Activated CD8-positive, alpha-beta memory T cell treated with anti-CD3 and anti-CD28 coated beads, Interleukin-2, amount 50 U/mL, for 48 hours (primary cell): ENCODE measurements around the gene DRD3.

Experiments
- DNase-seq: peaks from one replicate; pipeline ENCODE4 v3.0.0-alpha.2; 2020

DRD3 gene

DNA sequence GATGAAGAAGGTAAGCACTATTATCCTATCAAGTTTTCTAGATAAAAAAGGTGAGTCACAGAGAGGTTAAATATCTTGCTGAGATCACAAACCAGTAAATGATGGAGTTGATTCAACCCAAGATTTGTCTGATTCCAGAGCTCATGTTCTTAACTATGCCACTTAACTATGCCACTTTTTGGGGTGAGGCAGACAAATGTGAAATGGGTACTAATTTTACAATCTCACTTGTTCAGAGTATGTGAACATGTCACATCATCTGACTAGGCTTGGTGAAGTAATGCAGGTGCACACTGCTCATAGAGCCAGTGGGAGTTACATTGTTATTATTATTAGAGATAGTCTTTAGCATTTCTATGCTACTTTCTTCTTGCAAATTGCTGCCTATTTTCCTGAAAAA lies 2.0 kb downstream of the DRD3 start:
- no peak for DNase-seq

DNA sequence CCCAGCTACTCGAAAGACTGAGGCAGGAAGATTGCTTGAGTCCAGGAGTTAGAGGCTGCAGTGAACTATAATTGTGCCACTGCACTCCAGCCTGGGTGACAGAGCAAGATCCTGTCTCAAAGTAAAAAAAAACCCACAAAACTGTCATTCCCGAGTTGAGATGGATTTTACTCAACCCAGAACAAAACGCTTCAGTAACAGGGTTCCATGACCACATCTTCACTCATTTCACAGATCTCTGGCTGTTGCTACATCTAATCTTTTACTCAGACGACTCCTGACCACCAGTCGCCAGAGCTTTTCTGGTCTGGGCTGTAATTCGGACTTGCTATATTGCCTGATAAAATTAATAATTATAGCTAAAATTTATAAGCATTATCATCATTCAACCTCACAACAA lies 2.4 kb downstream of the DRD3 start:
- DNase-seq: no peak

DNA sequence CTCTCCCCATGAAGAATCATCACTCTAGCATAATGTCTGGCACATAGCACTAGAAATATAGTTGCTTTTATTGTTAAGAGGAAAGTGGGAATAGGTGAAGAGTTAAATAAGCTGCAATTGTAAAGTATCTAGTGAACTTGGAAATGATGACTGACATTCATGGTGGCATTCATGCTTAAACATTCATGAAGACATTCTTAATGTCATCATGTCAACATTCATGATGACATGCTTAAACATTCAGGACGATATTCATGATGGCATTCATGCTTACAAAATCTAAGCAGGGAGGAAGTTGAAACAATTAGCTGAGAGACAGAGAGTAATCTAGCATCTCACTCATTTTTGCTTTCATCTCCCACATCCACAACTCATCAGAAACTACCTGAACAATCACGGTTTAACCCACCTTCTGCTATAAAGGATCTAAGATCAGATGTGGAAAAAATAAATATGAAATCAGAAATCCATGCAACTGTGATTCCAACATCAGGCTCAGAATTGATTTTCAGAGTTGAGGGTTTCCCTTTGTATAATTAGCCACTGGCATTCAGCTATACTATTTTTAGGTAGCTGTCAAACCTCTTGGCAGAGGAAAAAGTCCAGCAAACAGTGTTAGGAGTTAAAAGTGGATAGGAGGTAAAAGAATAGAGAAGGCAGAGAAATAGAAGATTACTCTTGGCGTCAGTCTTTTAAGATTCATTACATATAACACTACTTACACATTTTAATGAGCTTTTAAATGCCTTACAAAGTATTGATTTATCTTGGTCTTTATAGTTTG lies 3.5 kb downstream of the DRD3 start:
- no peak for DNase-seq

DNA sequence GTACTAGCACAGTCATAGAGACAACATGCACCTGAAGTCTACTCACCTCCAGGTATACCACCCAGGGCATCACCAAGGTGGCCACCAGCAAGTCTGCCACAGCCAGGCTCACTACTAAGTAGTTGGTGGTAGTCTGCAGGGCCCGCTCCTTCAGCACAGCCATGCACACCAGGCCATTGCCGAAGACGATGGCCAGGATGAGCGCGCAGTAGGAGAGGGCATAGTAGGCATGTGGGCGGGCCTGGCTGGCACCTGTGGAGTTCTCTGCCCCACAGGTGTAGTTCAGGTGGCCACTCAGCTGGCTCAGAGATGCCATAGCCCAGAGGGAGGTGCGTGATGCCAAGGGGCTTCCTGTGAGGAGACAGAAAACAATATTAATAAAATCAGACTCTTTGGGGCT lies 7.2 kb downstream of the DRD3 start:
- no peak for DNase-seq

DNA sequence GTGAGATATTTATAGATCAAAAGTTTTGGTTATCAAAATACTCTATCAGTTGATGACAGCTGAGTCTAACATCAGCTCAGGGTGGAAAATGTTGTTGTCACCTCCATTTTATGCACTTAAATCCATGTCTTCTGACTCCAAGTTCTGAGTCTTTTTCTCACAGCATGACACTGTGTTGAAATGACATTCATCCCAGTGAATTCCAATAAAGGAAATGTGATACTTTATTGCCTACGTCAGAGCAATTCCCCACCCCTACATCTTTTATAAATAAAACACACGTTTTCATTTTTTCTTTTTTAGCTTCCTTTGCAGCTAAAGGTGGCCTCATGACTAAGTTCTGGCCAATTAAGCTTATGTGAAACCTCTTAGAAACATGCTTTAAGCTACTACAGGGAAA lies 10.7 kb downstream of the DRD3 start:
- DNase-seq: no peak

DNA sequence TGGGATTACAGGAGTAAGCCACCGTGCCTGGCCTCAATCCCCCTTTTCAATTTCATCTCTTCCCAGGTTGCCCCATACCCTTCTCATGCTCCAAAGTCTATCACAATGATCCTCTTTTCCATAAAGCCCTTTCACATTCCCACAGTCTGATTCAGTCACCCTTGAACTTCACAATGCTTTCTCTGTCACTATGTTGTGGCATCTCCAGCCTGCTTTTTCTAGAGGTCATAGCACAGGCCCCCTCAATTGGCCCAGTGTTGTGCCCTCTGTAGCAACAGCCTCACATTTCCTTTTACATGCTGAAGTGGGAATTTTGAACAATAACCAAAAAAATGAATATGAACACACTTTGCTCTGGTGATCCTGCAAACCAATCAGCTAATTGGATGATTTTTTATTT lies 21.5 kb downstream of the DRD3 start:
- no peak for DNase-seq

DNA sequence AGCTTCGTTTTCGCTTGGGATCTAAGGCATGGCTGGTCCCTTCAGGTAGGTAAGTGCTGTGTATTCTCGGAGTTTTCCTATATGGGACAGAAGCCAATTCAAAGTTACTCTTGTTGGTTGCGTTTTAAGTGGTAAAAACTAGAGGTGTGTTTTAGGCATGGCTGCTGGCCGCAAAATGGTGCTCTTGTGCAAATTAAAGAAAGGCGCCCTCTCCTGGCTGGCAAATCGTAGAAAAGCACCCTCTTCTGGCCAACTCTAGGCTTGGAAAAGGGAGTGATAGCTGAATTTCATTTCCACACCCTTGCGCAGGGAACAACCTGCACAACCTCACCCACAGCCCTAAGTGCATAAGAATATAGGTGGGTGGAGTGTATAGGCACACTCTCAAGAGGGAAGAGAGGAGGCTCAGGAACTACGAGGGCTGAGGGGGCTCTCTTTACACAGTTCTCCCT lies 23.5 kb downstream of the DRD3 start:
- DNase-seq: no peak

DNA sequence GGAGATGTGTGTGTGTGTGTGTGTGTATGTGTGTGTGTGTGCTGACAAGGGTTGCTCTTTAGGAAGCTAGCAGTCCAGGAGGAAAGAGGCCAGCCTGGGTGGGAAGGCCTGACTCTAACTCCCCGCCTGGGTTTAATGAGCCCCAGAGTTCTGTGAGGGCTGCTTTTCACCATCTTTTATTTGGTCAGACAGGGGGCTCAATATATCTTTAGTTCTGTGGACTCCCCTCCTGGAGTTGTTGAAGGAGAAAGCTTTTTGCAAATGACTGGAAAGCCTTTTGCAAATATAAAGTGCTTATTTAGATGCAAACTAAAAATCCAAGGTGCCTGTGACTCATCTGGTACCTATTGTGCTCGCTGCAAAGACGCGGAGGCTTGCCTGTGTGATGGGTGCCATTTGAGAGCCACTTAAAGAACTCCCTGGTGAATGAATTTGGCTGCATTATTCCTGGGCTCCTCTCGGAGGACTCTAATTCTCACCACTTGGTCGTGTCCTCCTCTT lies 24.5 kb downstream of the DRD3 start:
- DNase-seq: no peak

DNA sequence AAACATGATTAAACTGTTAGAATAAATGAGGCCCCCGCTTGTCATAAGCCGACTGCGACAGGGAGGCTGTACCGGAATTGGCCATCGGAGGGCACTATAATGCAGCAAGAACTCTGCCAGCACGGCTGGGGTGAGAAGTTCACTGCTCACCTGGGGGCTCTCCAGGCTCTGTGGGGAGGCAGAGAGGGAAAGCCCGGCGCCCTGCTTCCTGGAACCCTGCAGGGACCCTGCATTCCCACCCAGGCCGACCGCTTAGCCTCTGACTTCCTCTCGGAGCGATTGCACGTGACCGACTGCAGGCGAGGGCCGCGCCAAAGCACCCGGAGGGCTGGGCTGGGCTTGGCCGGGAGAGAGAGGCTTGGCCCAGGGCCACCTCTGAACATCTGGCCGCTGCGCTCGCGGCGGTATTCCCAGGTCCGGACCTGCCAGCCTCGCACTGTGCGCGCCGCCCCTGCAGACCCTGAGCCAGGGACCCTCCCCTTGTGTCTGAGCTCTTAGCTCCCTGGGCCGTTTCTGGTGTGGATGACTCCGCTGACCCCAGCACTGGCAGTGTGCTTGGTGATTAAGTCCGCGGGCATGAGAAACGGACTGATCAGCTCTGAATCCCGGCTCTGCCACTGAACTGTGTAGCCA lies 26.2 kb downstream of the DRD3 start:
- DNase-seq: peak; percentile 92

DNA sequence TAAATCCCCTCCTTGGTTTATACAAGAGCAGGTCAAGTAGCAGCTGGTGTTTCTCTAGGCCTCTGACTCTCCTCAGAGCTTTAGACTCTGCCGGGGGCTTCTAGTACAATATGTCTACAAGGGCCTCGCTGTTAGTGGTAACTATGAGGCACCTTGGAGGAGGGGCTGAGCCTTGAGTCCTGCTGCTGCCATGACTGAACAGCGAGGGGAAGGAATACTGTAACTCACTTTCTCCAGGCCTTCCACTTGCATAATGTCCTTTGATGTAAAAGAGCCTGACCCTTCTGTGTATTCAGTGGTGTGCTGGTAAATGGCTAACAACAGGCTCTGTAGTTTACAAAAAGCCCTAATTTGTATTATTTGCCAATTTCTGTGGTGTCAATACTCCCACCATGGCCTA lies 27.8 kb downstream of the DRD3 start:
- DNase-seq: no peak

DNA sequence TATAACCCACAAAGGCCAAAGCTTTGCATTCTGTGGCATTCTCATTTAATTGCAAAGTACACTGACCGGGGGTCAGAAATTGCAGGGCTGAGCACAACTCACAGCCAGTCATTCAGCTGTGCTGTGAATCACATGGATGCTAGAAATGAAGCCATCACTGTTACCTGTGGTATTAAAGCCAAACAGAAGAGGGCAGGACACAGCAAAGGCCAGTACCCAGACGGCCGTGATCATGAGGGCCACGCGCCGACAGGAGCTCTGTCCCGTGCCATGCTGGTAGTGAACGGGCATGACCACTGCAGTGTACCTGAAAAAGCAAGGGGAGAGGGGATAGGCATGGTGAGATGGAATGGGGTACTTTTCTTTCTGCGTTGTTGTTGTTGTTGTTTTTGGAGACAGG lies 31.6 kb downstream of the DRD3 start:
- no peak for DNase-seq

DNA sequence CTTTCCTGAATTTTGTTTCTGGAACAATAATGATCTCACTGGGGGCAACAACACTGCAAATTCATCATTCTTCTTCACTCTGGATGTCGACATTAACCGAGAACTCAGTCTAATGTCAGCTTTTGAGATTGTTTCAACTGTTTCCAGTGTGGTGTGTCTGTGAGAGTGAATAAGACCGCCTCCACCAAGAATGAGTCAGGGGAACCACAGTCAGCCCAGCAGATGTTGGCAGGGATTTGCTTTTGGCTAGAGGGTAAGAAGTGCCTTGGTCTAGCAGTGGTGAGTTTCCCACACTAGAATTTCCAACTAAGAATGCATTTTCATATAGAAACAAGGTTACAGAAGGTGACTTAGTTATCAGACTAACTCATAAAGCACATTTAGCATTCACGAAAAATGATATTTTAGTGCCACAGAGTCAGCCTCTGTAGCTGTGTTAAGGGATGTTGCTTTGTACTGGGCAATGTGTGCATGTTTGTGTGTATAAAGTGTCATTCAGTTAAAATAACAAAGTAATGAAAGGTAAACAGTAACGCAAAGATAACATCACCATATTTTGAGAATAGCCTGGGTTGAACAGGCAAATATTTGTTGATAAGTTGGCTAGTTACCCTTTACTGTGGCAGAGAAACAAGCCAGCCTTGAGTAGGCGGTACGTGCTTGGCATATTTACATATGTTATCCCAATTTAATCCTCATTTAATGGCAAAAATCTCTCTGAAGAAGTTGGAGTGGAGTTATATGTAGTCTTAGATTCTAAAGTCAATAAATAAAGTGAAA lies 33.8 kb downstream of the DRD3 start:
- DNase-seq: no peak

DNA sequence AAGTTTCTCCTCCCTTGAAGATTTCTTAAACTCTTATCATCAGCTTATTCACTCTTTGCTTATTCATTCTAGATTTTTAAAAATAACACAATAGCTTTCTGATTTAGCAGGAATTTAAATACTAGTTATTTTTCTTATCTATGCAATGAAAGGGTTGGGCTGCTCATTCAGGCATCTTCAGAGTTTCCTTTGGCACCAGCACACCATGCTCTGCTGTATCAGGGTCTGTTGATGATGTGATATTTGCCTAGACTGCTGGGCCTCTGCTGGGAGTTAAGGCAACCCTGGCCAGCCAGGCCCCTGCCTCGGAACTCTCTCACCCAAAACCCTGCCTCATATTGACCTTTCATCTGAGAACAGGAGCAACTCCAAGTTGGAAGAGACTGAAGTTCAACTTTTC lies 35.0 kb downstream of the DRD3 start:
- DNase-seq: no peak

DNA sequence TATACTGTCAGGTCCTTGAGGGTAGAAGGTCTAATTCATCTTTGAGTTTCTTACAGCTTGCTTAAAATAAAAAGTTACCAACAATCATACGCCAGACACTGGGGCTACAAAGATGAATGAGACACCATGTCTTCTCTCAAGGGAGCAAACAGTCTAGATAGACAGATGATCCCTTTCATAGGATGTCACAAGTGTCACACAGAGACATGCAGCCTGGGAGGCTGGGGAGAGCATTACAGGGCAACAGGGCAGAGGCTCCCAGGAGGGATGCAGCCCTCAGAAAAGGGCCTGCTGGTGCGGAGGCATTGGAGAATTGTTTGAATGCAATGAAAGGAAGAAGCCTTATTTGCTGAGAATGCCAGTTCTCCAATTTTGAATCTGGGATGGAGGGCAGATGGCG lies 39.0 kb downstream of the DRD3 start:
- no peak for DNase-seq

DNA sequence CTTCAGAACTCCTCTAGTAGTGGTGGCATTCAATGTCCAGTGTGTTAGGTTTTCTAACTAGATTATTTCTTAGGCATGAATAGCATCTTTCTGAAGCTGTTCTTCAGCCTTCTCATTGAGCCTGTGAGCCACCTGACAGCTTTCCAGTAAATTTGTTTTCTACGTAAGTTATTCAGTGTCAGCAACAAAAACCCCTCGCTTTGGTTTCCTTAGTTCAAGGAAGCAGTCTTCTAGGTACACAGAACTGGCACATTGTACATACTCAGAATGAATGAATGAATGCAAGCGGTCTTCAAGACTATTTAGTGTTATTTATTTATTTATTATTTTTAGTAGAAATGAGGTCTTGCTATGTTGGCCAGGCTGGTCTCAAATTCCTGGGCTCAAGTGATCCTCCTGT lies 44.9 kb downstream of the DRD3 start:
- DNase-seq: no peak

DNA sequence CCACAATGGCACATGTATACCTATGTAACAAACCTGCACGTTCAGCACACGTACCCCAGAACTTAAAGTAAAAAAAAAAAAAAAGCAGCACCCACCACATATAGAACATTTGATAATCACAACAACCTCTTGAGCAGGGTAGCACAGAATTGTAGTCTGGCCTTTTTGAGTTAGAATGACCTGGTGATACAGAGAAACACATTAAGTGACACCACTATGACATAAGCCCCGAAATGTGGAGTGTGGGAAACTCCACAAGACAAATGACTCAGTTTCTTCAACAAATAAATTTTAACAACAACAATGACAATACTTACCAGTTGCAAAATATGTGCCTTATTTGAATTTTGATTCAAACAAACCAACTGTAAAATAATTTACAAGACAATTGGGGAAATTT lies 46.4 kb downstream of the DRD3 start:
- DNase-seq: no peak

DNA sequence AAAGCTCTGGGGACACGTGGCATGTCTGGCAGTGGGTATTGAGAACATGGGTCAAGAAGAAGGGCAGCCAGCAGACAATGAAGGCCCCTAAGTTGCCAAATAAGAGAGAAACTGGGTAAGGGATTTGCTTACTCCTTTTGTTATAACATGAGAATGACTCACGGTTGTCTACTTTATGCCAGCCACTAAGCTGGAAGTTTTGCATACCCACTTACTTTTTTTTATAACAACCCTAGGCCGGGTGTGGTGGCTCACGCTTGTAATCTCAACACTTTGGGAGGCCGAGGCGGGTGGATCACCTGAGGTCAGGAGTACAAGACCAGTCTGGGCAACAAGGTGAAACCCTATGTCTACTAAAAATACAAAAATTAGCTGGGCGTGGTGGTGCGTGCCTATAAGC lies 50.0 kb downstream of the DRD3 start:
- no peak for DNase-seq

DNA sequence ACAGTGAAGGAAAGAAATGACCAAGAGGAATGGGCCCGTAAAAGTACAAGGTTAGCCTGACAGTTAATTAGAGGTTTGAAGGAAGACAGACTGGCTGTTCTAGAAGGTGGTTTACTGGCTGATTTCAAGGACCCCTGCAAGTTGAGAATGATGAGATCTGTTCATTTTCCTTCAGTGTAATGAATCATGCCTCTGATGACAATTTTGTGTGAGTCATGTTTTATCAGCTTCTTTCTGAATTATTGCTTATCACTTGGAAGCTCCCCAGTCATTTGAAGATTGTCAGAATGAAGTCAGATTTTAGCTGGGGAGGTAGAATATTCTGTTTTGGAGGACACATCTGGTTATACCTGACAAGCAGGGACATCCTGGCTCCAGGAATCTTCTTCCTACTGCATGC lies 50.6 kb downstream of the DRD3 start:
- DNase-seq: no peak

DNA sequence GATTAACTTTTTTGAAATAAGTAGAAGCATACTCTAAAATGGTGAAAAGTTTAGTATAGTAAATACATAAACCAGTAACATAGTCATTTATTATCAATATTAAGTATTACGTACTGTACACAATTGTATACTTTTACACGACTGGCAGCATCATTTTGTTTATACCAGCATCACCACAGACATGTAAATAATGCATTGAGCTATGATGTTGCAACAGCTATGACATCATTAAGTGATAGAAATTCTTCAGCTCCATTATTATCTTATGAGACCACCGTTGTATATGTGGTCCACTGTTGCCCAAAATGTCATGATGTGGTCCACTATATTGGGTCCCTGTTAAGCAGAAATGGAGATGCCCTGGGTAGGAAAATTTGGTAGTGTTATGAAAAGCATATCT lies 51.3 kb downstream of the DRD3 start:
- DNase-seq: no peak

DNA sequence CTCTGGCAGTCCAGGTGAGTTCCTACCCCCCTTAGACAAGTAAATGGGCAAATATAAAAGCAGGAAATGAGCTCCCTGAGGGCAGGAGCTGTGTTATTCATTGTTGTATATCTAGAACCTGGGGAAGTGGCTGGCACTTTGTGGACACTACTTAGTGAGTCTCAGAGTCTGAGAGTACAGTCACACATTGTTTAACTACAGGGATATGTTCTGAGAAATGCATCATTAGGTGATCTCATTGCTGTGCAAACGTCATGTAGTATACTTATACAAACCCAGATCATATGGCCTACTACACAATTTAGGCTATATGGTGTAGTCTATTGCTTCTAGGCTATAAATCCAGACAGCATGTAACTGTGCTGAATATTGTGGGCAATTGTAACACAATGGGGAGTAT lies 52.4 kb downstream of the DRD3 start:
- no peak for DNase-seq

DNA sequence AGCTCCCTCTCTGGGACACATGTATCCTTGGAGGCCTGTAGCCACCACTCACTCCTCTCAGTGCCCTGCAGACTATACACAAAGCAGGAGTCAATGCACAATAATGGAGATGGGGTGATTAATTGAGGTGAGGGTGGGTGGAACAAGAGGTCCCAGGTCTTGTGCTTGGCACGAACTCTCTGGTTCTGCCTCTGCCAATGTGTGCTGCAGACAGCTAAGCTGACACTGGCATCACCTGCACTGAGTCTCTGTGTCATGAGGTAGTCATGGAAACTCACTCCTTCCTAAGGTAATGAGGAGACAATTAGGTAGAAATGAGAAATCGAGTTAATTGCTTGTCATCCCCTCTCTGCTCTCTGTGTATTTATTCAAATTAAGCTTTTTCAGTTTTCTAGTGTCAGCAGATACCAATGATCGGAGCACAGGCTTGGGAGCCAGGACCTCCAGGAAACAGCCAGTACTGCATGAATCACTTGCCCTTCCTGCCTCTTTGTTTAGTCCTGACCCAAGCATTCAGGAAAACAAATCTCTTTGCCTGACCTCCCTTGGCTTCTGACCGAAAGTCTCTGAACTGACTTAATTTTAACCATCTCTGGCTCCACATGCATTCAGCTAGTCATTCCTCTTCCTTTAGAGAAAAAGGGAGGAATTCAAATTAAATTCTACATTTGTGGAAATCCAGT lies 56.7 kb downstream of the DRD3 start:
- no peak for DNase-seq

DNA sequence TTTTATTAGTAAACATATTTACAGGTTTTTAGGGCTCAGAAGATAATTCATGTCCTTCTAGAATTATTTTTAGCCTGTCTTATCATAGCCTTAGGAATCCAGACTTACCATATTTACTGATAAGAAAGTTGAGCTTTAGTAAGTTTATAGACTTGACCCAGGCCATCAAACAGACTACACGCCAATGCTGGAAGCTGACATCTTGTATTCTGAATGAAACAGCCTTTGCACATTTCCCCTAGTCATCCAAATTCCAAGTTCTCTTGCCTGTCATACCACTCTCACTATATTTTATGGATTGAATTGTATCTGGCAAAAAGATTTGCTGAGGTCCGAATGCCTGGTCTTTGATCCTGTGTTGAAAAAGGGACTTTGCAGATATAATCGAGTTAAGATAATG lies 58.6 kb downstream of the DRD3 start:
- DNase-seq: no peak

DNA sequence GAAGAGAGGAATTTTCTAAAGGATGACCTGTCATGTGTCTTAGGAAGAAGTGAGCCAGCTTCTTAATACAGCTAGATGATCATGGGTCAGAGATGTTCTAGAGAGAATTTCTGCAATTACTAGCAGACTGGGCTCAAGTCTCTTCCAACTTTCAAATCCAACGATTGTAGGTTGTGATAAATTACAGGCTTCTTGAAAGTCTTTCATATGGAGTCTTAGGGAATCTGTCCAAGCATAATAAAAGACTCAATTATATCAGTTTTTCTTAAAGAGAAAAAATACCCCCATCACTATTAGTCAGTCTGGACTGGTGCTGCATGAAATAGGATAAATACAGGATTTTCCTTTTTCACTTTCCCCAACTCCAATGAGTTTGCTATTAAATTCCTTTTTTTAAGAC lies 59.1 kb downstream of the DRD3 start:
- no peak for DNase-seq
